ENCODE measurements around the gene MAST1. TPM values are rescaled to one million over a fixed set of nuclear protein-coding genes. Genes with fewer than 3 reads are reported as not detected.
A peak's percentile ranks its signal among the peaks of the same experiment; 100 is the strongest.
"Not testable (repeated sequence)": the region's sequence is repeated elsewhere in the genome, so short reads cannot be mapped to it uniquely, and the experiment has no call there.

Gene MAST1
- total and polyA plus RNA-seq, 2 experiments from 2014 or later, result 0.20 to 0.54 TPM

DNA sequence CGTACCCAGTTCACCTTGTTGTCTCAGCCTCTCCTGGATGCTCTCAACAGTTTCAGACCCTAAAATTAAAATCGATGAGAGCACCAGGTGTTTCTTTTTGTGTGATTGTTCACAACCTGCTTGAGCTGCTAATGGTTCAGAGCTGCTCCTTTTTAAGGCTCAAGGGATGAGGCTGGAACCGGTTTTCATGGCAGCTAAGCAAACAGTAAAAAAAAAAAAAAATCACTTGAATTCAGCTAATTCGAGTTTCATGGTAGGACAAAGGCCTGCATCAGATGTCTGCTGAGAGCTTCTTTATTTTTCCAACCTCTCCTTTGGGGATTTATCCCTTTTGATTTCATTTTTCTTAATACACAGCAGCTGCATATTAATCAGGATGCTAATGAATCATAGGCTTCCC is 74.3 kb downstream of the MAST1 start:
- WGBS (ENCODE audit: low lambda C conversion rate, missing lambda C conversion rate), result 56% methylated on average over 4 of the region's 4 CpGs
- no peak overlapping the region for H2AFZ ChIP-seq

DNA sequence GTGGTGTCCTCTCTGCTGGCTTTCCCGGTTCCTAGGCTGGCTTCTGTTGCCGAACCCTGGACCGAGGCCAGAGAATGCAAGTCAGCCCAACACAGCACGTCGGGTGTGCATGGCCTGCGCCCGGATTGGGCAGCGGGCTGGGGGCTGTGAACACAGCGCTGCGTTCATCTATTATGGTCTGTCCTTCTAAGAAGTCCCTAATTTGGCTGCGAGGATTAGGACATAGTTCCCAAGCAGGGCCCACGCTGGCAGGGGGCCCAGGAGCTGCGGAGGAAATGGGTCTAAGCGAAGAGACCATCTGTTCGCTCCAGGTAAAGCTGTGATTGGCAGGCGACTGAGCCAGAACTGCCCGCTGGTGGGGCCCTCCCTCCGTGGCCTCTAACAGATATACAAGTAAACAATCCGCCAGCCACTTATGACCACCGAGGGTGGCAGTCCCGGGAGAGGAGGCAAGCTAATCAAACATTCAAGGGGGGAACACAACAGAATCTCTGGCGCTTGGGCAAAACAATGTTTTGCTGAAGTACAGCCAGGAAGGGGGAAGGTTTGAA is 74.8 kb downstream of the MAST1 start:
- peak overlapping the region; percentile 79 for H3K27ac ChIP-seq
- H3K36me3 ChIP-seq (replicated peaks; ENCODE audit: insufficient read depth, low read depth), result no peaks in the 10 kb centered on the region
- H4K20me1 ChIP-seq (ENCODE audit: insufficient read depth, poor library complexity, severe bottlenecking), result no peaks in the 10 kb centered on the region
- no peaks in the 10 kb centered on the region for H3K9me2 ChIP-seq (replicated peaks; ENCODE audit: insufficient read depth)
- no peaks in the 10 kb centered on the region for H3K27me3 ChIP-seq
- no peaks in the 10 kb centered on the region for H3K9me3 ChIP-seq (ENCODE audit: low read depth)
- no peaks in the 10 kb centered on the region for H3K79me2 ChIP-seq
- peak overlapping the region; percentile 61 for H3K4me2 ChIP-seq
- TF ChIP-seq, protein P1, sequence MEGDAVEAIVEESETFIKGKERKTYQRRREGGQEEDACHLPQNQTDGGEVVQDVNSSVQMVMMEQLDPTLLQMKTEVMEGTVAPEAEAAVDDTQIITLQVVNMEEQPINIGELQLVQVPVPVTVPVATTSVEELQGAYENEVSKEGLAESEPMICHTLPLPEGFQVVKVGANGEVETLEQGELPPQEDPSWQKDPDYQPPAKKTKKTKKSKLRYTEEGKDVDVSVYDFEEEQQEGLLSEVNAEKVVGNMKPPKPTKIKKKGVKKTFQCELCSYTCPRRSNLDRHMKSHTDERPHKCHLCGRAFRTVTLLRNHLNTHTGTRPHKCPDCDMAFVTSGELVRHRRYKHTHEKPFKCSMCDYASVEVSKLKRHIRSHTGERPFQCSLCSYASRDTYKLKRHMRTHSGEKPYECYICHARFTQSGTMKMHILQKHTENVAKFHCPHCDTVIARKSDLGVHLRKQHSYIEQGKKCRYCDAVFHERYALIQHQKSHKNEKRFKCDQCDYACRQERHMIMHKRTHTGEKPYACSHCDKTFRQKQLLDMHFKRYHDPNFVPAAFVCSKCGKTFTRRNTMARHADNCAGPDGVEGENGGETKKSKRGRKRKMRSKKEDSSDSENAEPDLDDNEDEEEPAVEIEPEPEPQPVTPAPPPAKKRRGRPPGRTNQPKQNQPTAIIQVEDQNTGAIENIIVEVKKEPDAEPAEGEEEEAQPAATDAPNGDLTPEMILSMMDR (IDR thresholded peaks at IDR 0.05; ENCODE audit: poor library complexity), result no peak
- TF ChIP-seq EZH2 (IDR thresholded peaks at IDR 0.05; ENCODE audit: borderline replicate concordance) (no peak), EZH2phosphoT487 (IDR thresholded peaks at IDR 0.05; ENCODE audit: low read depth, severe bottlenecking, unreplicated experiment) (no peak)
- peaks cover 20% of the 10 kb centered on the region for H3K4me1 ChIP-seq (ENCODE audit: insufficient read depth)
- peak overlapping the region; percentile 50 for H2AFZ ChIP-seq
- no peak overlapping the region for H3K4me3 ChIP-seq
- peak; percentile 75 for DNase-seq (ENCODE audit: low spot score)
- 21% methylated on average over 22 of the region's 22 CpGs for WGBS (ENCODE audit: low lambda C conversion rate, missing lambda C conversion rate)

More for the DNA sequence above, 74.3 kb downstream of the MAST1 start:
- no peak for TF ChIP-seq EZH2phosphoT487 (IDR thresholded peaks at IDR 0.05; ENCODE audit: low read depth, severe bottlenecking, unreplicated experiment)
- TF ChIP-seq, protein P1 (IDR thresholded peaks at IDR 0.05; ENCODE audit: poor library complexity), result no peak
- TF ChIP-seq EZH2 (IDR thresholded peaks at IDR 0.05; ENCODE audit: borderline replicate concordance), result no peak
- no peaks in the 10 kb centered on the region for H3K27me3 ChIP-seq
- peaks cover 20% of the 10 kb centered on the region for H3K4me1 ChIP-seq (ENCODE audit: insufficient read depth)
- H3K36me3 ChIP-seq (replicated peaks; ENCODE audit: insufficient read depth, low read depth), result no peaks in the 10 kb centered on the region
- H4K20me1 ChIP-seq (ENCODE audit: insufficient read depth, poor library complexity, severe bottlenecking), result no peaks in the 10 kb centered on the region
- peak overlapping the region; percentile 79 for H3K27ac ChIP-seq
- no peaks in the 10 kb centered on the region for H3K9me2 ChIP-seq (replicated peaks; ENCODE audit: insufficient read depth)
- H3K4me3 ChIP-seq, result no peak overlapping the region
- peak overlapping the region; percentile 61 for H3K4me2 ChIP-seq
- no peaks in the 10 kb centered on the region for H3K79me2 ChIP-seq
- no peaks in the 10 kb centered on the region for H3K9me3 ChIP-seq (ENCODE audit: low read depth)
- DNase-seq (ENCODE audit: low spot score), result no peak

DNA sequence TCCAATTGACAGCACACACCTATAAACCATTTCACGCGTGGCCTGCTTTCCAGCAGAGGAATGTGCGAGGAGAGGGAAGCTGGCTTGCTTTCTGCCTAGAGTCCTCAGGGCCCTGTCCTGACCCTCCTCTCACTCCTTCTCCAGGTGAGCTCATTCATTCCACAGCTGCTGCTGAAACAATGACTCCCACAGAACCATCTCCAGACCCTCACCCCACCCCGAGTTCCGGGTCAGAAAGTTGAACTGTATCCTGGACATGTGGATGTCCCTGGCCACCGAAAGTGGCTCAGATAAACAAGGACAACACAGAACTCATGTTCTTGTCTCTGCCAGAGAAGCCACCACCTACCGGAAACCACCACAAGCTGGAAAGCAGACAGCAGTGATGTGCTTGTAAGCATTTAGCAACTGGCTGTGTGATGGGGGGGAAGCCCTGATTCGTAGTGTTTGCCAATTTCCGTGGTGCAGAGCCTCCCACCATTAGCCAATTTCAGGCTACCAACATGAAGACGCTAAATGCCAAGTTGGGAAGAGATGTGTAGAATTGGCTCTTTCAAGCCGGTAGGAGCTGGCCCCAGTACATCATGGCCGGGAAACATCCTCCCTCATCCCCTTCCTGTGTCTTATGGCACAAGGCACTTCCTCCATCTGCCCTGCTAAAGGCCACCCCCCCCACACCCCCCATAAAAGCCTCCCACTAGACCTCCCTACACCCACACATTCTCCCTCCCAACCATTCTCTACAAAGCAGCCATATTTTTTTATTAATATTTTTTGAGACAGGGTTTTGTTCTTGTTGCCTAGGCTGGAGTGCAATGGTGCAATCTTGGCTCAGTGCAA is 75.8 kb downstream of the MAST1 start:
- Histone ChIP-seq H3K9me3 (ENCODE audit: low read depth) (no peaks in the 10 kb centered on the region), H3K4me3 (no peak overlapping the region), H3K9me2 (replicated peaks; ENCODE audit: insufficient read depth) (no peaks in the 10 kb centered on the region), H4K20me1 (ENCODE audit: insufficient read depth, poor library complexity, severe bottlenecking) (no peaks in the 10 kb centered on the region), H3K79me2 (no peaks in the 10 kb centered on the region), H3K4me1 (ENCODE audit: insufficient read depth) (peaks cover 20% of the 10 kb centered on the region), H3K27ac (peak overlapping the region; percentile 79), H3K36me3 (replicated peaks; ENCODE audit: insufficient read depth, low read depth) (no peaks in the 10 kb centered on the region), H3K4me2 (peak overlapping the region; percentile 61), H3K27me3 (no peaks in the 10 kb centered on the region), H2AFZ (no peak overlapping the region)
- WGBS (ENCODE audit: low lambda C conversion rate, missing lambda C conversion rate), result 74% methylated on average over 12 of the region's 12 CpGs
- no peak for TF ChIP-seq EZH2phosphoT487 (IDR thresholded peaks at IDR 0.05; ENCODE audit: low read depth, severe bottlenecking, unreplicated experiment)
- TF ChIP-seq, protein P1 (IDR thresholded peaks at IDR 0.05; ENCODE audit: poor library complexity), result no peak
- no peak for TF ChIP-seq EZH2 (IDR thresholded peaks at IDR 0.05; ENCODE audit: borderline replicate concordance)
- DNase-seq (ENCODE audit: low spot score), result no peak

DNA sequence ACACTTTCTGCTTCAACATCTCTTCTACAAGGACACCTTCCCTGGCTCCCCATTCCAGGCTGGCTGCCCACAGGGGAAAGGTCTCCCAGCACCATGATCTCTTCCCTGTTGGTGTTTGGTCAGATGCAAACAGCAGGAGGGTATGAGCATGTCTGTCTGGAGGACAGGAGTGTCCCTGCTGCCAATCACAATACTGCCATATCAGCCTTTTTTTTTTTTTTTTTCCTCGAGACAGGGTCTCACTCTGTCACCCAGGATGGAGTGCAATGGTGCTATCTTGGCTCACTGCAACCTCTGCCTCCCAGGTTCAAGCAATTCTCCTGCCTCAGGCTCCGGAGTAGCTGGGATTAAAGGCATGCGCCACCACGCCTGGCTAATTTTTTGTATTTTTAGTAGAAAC is 77.5 kb downstream of the MAST1 start:
- H3K27ac ChIP-seq; DNase-seq (ENCODE audit: low spot score); H2AFZ ChIP-seq; H4K20me1 ChIP-seq (ENCODE audit: insufficient read depth, poor library complexity, severe bottlenecking); H3K4me2 ChIP-seq; H3K79me2 ChIP-seq; H3K9me3 ChIP-seq (ENCODE audit: low read depth); H3K36me3 ChIP-seq (replicated peaks; ENCODE audit: insufficient read depth, low read depth); H3K27me3 ChIP-seq; H3K9me2 ChIP-seq (replicated peaks; ENCODE audit: insufficient read depth); H3K4me3 ChIP-seq: not testable (repeated sequence)
- 81% methylated on average over 4 of the region's 4 CpGs for WGBS (ENCODE audit: low lambda C conversion rate, missing lambda C conversion rate)
- H3K4me1 ChIP-seq (ENCODE audit: insufficient read depth), result peaks cover 20% of the 10 kb centered on the region

Measured in hepatocyte (in vitro differentiated cells).